HepG2 (cell line): ENCODE measurements around the gene FAM120B. TPM values are rescaled to one million over a fixed set of nuclear protein-coding genes. Genes with fewer than 3 reads are reported as not detected.
A peak's percentile ranks its signal among the peaks of the same experiment; 100 is the strongest.

Experiments used
- FOXC1 ChIP-seq: sonication (generic); formaldehyde crosslinking; IDR thresholded peaks from 2 replicates; pipeline ENCODE4 v1.8.0; 2022; ENCODE audit warnings: mild to moderate bottlenecking, missing genetic modification reagents, borderline replicate concordance
- LCORL ChIP-seq, 2 experiments: fragments of 450-650 bp in 1 of 2; sonication (generic) in 1 of 2; formaldehyde crosslinking in 1 of 2; IDR thresholded peaks; 2 replicates each; pipeline versions ENCODE4 v1.5.0 to v1.6.1; 2017 to 2020; ENCODE audit warnings: antibody characterized with exemption in 1 of 2, missing genetic modification reagents in 1 of 2
- NBN ChIP-seq: fragments of 450-650 bp; conservative IDR thresholded peaks from 2 replicates; pipeline ENCODE4 v1.6.1; 2017
- RXRA ChIP-seq: sonication (generic); formaldehyde crosslinking; IDR thresholded peaks from 2 replicates; pipeline ENCODE4 v1.5.1; 2020; ENCODE audit warnings: missing genetic modification reagents
- SOX6 ChIP-seq, 2 experiments: fragments of 450-650 bp in 1 of 2; sonication (generic) in 1 of 2; formaldehyde crosslinking in 1 of 2; IDR thresholded peaks; 2 replicates each; pipeline versions ENCODE4 v1.4.0 to v1.6.1; 2017 to 2020; ENCODE audit warnings: antibody characterized with exemption in 1 of 2, mild to moderate bottlenecking in 1 of 2, missing genetic modification reagents in 1 of 2
- STAG1 ChIP-seq: sonication (generic); formaldehyde crosslinking; IDR thresholded peaks from 2 replicates; pipeline ENCODE4 v1.4.0; 2020; ENCODE audit warnings: missing genetic modification reagents
- U2AF1 ChIP-seq: fragments of 200-400 bp; formaldehyde crosslinking; optimal IDR thresholded peaks from 2 replicates; pipeline ENCODE3; 2017; ENCODE audit warnings: mild to moderate bottlenecking, low read depth, low read length
- ZNF225 ChIP-seq: sonication (generic); formaldehyde crosslinking; IDR thresholded peaks from 2 replicates; pipeline ENCODE4 v1.4.0; 2020; ENCODE audit warnings: mild to moderate bottlenecking, missing genetic modification reagents
- ZNF557 ChIP-seq: sonication (generic); formaldehyde crosslinking; IDR thresholded peaks from 2 replicates; pipeline ENCODE4 v1.4.0; 2020; ENCODE audit warnings: missing genetic modification reagents
- polyA plus RNA-seq, 8 experiments: library from polyadenylated mRNA; depleted of rRNA in 3 of 8; stranded (reverse) in 7 of 8; unstranded in 1 of 8; fragments of >200 nt; fragmentation: Illumina TruSeq in 4 of 8; extraction: Trizol in 4 of 8; gene quantifications; 2 replicates each; pipeline versions ENCODE4 v1.2.1 to v1.2.3, GENCODE V29; 2011 to 2016; ENCODE audit warnings: low read depth in 4 of 8, missing spikeins in 1 of 8, mixed read lengths in 1 of 8; ENCODE audit not compliant: insufficient read depth in 1 of 8
- total RNA-seq, 5 experiments: library from RNA; depleted of rRNA; stranded (reverse); fragments of >200 nt; fragmentation: Illumina TruSeq; extraction: Trizol; gene quantifications; 2 replicates each; pipeline ENCODE4 v1.2.3, GENCODE V29; 2016; ENCODE audit warnings: low read depth in 1 of 5
- TF ChIP-seq, protein P1 (sequence below), 2 experiments: fragments of 450-650 bp in 1 of 2; sonication (generic) in 1 of 2; formaldehyde crosslinking in 1 of 2; IDR thresholded peaks; 2 replicates each; pipeline versions ENCODE4 v1.6.1 to v1.8.0; 2016 to 2022; ENCODE audit warnings: antibody characterized with exemption in 1 of 2, mild to moderate bottlenecking in 1 of 2, missing genetic modification reagents in 1 of 2
- TF ChIP-seq, protein P2 (sequence below): sonication (generic); formaldehyde crosslinking; IDR thresholded peaks from 2 replicates; pipeline ENCODE4 v1.8.0; 2022; ENCODE audit warnings: mild to moderate bottlenecking, missing genetic modification reagents, moderate library complexity
- TF ChIP-seq, protein P3 (sequence below): fragments of 450-650 bp; IDR thresholded peaks from 2 replicates; pipeline ENCODE4 v1.6.1; 2017
- TF ChIP-seq, protein P4 (sequence below): sonication (generic); formaldehyde crosslinking; IDR thresholded peaks from 2 replicates; pipeline ENCODE4 v1.5.1; 2020; ENCODE audit warnings: missing genetic modification reagents, mild to moderate bottlenecking, borderline replicate concordance

Gene FAM120B
- total and polyA plus RNA-seq, 2 of the 13 experiments (the other 11 are each of a cell fraction or from before 2014, with no cell fraction given): 9.2 to 10.7 TPM

DNA sequence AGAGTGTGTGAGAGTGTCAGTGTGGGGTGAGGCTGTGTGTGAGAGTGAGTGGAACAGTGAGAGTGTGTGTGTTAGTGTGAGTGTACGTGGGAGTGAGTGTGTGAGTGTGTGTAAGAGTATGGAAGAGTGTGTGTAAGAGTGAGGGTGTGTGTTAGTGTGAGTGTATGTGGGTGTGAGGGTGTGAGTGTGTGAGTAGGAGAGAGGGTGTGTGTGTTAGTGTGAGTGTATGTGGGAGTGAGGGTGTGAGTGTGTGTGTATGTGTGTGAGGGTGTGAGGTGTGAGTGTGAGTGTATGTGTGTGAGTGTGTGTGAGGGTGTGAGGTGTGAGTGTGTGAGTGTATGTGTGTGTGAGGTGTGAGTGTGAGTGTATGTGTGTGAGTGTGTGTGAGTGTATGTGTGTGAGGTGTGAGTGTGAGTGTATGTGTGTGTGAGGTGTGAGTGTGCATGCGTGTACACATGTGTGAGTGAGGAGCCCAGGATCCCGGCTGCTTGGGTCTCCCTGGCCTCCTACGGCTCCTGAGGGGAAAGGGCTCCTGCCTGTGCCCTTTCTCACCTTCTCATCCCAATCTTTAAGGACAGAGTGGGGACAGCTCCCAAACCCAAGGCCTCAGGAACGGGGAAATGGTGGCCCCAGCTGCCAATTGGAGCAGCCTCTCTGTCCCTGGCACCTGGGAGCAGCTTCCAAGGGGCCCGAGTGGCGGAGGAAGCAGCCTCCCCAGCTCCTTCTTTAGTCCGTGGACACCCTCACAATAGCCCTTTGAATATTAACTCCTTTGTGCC lies 146.4 kb downstream of the FAM120B start (continued):
- TF ChIP-seq, protein P1, sequence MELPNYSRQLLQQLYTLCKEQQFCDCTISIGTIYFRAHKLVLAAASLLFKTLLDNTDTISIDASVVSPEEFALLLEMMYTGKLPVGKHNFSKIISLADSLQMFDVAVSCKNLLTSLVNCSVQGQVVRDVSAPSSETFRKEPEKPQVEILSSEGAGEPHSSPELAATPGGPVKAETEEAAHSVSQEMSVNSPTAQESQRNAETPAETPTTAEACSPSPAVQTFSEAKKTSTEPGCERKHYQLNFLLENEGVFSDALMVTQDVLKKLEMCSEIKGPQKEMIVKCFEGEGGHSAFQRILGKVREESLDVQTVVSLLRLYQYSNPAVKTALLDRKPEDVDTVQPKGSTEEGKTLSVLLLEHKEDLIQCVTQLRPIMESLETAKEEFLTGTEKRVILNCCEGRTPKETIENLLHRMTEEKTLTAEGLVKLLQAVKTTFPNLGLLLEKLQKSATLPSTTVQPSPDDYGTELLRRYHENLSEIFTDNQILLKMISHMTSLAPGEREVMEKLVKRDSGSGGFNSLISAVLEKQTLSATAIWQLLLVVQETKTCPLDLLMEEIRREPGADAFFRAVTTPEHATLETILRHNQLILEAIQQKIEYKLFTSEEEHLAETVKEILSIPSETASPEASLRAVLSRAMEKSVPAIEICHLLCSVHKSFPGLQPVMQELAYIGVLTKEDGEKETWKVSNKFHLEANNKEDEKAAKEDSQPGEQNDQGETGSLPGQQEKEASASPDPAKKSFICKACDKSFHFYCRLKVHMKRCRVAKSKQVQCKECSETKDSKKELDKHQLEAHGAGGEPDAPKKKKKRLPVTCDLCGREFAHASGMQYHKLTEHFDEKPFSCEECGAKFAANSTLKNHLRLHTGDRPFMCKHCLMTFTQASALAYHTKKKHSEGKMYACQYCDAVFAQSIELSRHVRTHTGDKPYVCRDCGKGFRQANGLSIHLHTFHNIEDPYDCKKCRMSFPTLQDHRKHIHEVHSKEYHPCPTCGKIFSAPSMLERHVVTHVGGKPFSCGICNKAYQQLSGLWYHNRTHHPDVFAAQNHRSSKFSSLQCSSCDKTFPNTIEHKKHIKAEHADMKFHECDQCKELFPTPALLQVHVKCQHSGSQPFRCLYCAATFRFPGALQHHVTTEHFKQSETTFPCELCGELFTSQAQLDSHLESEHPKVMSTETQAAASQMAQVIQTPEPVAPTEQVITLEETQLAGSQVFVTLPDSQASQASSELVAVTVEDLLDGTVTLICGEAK (IDR thresholded peaks at IDR 0.05): 0 out of 2 replicates have a peak, but pooled peaks have one; percentile 10
- TF ChIP-seq, protein P1 (CRISPR knock-in tag; IDR thresholded peaks at IDR 0.05): no peak
- TF ChIP-seq LCORL (IDR thresholded peaks at IDR 0.05) (peak; percentile 45; the same call in 1 of the 2 replicates), LCORL (CRISPR knock-in tag; IDR thresholded peaks at IDR 0.05) (no peak), ZNF225 (CRISPR knock-in tag) (no peak), FOXC1 (no peak), RXRA (CRISPR knock-in tag) (no peak), ZNF557 (CRISPR knock-in tag) (no peak), STAG1 (CRISPR knock-in tag) (no peak), SOX6 (IDR thresholded peaks at IDR 0.05) (0 out of 2 replicates have a peak, but pooled peaks have one; percentile 18), SOX6 (CRISPR knock-in tag; IDR thresholded peaks at IDR 0.05) (no peak), U2AF1 (no peak), NBN (peak; percentile 90; the same call in 1 of the 2 replicates)
- TF ChIP-seq, protein P2, sequence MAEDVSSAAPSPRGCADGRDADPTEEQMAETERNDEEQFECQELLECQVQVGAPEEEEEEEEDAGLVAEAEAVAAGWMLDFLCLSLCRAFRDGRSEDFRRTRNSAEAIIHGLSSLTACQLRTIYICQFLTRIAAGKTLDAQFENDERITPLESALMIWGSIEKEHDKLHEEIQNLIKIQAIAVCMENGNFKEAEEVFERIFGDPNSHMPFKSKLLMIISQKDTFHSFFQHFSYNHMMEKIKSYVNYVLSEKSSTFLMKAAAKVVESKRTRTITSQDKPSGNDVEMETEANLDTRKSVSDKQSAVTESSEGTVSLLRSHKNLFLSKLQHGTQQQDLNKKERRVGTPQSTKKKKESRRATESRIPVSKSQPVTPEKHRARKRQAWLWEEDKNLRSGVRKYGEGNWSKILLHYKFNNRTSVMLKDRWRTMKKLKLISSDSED (CRISPR knock-in tag): no peak
- TF ChIP-seq, protein P3, sequence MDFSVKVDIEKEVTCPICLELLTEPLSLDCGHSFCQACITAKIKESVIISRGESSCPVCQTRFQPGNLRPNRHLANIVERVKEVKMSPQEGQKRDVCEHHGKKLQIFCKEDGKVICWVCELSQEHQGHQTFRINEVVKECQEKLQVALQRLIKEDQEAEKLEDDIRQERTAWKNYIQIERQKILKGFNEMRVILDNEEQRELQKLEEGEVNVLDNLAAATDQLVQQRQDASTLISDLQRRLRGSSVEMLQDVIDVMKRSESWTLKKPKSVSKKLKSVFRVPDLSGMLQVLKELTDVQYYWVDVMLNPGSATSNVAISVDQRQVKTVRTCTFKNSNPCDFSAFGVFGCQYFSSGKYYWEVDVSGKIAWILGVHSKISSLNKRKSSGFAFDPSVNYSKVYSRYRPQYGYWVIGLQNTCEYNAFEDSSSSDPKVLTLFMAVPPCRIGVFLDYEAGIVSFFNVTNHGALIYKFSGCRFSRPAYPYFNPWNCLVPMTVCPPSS: peak; percentile 79; the same call in 1 of the 2 replicates
- TF ChIP-seq, protein P4, sequence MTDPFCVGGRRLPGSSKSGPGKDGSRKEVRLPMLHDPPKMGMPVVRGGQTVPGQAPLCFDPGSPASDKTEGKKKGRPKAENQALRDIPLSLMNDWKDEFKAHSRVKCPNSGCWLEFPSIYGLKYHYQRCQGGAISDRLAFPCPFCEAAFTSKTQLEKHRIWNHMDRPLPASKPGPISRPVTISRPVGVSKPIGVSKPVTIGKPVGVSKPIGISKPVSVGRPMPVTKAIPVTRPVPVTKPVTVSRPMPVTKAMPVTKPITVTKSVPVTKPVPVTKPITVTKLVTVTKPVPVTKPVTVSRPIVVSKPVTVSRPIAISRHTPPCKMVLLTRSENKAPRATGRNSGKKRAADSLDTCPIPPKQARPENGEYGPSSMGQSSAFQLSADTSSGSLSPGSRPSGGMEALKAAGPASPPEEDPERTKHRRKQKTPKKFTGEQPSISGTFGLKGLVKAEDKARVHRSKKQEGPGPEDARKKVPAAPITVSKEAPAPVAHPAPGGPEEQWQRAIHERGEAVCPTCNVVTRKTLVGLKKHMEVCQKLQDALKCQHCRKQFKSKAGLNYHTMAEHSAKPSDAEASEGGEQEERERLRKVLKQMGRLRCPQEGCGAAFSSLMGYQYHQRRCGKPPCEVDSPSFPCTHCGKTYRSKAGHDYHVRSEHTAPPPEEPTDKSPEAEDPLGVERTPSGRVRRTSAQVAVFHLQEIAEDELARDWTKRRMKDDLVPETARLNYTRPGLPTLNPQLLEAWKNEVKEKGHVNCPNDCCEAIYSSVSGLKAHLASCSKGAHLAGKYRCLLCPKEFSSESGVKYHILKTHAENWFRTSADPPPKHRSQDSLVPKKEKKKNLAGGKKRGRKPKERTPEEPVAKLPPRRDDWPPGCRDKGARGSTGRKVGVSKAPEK (CRISPR knock-in tag): no peak
